HepG2 (cell line): ENCODE measurements around the gene SLC38A3. TPM values are rescaled to one million over a fixed set of nuclear protein-coding genes. Genes with fewer than 3 reads are reported as not detected.
A peak's percentile ranks its signal among the peaks of the same experiment; 100 is the strongest.

ENCODE experiments used
- ADNP ChIP-seq: sonication (generic); formaldehyde crosslinking; IDR thresholded peaks from 2 replicates; pipeline ENCODE4 v1.4.0; 2020; ENCODE audit warnings: missing genetic modification reagents
- HOXA7 ChIP-seq: sonication (generic); formaldehyde crosslinking; IDR thresholded peaks from 2 replicates; pipeline ENCODE4 v1.8.1; 2022; ENCODE audit warnings: mild to moderate bottlenecking, missing genetic modification reagents, moderate library complexity
- HOXA9 ChIP-seq: sonication (generic); formaldehyde crosslinking; IDR thresholded peaks from 2 replicates; pipeline ENCODE4 v1.8.1; 2022; ENCODE audit warnings: missing genetic modification reagents, mild to moderate bottlenecking, moderate library complexity, borderline replicate concordance
- KAT2B ChIP-seq: fragments of 150-350 bp; IDR thresholded peaks from 2 replicates; pipeline ENCODE4 v1.6.1; 2014; ENCODE audit warnings: low read depth, low read length, borderline replicate concordance
- NR2F6 ChIP-seq, 2 experiments: IDR thresholded peaks; 2 replicates each; pipeline ENCODE4 v1.6.1; 2016; ENCODE audit warnings: antibody characterized with exemption in 1 of 2, mild to moderate bottlenecking in 1 of 2
- SALL1 ChIP-seq: sonication (generic); formaldehyde crosslinking; IDR thresholded peaks from 2 replicates; pipeline ENCODE4 v1.8.0; 2022; ENCODE audit warnings: mild to moderate bottlenecking, missing genetic modification reagents
- TAF15 ChIP-seq: fragments of 200-400 bp; formaldehyde crosslinking; IDR thresholded peaks from one replicate; pipeline ENCODE4 v1.6.1; 2018; ENCODE audit warnings: mild to moderate bottlenecking, low read depth, low read length; ENCODE audit not compliant: poor library complexity, severe bottlenecking
- THYN1 ChIP-seq: sonication (generic); formaldehyde crosslinking; IDR thresholded peaks from 2 replicates; pipeline ENCODE4 v1.8.1; 2023; ENCODE audit warnings: low read depth, mild to moderate bottlenecking, moderate library complexity, missing genetic modification reagents, borderline replicate concordance
- UBTF ChIP-seq: sonication (generic); formaldehyde crosslinking; IDR thresholded peaks from 2 replicates; pipeline ENCODE4 v1.4.0; 2020; ENCODE audit warnings: mild to moderate bottlenecking, missing genetic modification reagents
- ZBTB43 ChIP-seq: sonication (generic); formaldehyde crosslinking; conservative IDR thresholded peaks from 2 replicates; pipeline ENCODE4 v1.4.0; 2020; ENCODE audit warnings: missing genetic modification reagents
- ZNF235 ChIP-seq: sonication (generic); formaldehyde crosslinking; IDR thresholded peaks from 2 replicates; pipeline ENCODE4 v1.8.1; 2023; ENCODE audit warnings: mild to moderate bottlenecking, missing genetic modification reagents, borderline replicate concordance
- ZNF263 ChIP-seq: sonication (generic); formaldehyde crosslinking; IDR thresholded peaks from 2 replicates; pipeline ENCODE4 v1.4.0; 2020; ENCODE audit warnings: missing genetic modification reagents
- ZNF660 ChIP-seq: sonication (generic); formaldehyde crosslinking; IDR thresholded peaks from 2 replicates; pipeline ENCODE4 v1.5.1; 2020; ENCODE audit warnings: mild to moderate bottlenecking, low read depth, missing genetic modification reagents, borderline replicate concordance
- polyA plus RNA-seq, 8 experiments: library from polyadenylated mRNA; depleted of rRNA in 3 of 8; stranded (reverse) in 7 of 8; unstranded in 1 of 8; fragments of >200 nt; fragmentation: Illumina TruSeq in 4 of 8; extraction: Trizol in 4 of 8; gene quantifications; 2 replicates each; pipeline versions ENCODE4 v1.2.1 to v1.2.3, GENCODE V29; 2011 to 2016; ENCODE audit warnings: low read depth in 4 of 8, missing spikeins in 1 of 8, mixed read lengths in 1 of 8; ENCODE audit not compliant: insufficient read depth in 1 of 8
- total RNA-seq, 5 experiments: library from RNA; depleted of rRNA; stranded (reverse); fragments of >200 nt; fragmentation: Illumina TruSeq; extraction: Trizol; gene quantifications; 2 replicates each; pipeline ENCODE4 v1.2.3, GENCODE V29; 2016; ENCODE audit warnings: low read depth in 1 of 5
- TF ChIP-seq, protein P1 (sequence below): sonication (generic); formaldehyde crosslinking; IDR thresholded peaks from 2 replicates; pipeline ENCODE4 v1.5.0; 2020; ENCODE audit warnings: missing genetic modification reagents, mild to moderate bottlenecking, borderline replicate concordance
- TF ChIP-seq, protein P2 (sequence below): sonication (generic); formaldehyde crosslinking; IDR thresholded peaks from 2 replicates; pipeline ENCODE4 v1.8.0; 2022; ENCODE audit warnings: missing genetic modification reagents, low read depth, mild to moderate bottlenecking, borderline replicate concordance
- TF ChIP-seq, protein P3 (sequence below): sonication (generic); formaldehyde crosslinking; IDR thresholded peaks from 2 replicates; pipeline ENCODE4 v1.4.0; 2020; ENCODE audit warnings: missing genetic modification reagents
- TF ChIP-seq, protein P4 (sequence below): sonication (generic); formaldehyde crosslinking; IDR thresholded peaks from 2 replicates; pipeline ENCODE4 v1.8.0; 2023; ENCODE audit warnings: mild to moderate bottlenecking, missing genetic modification reagents
- TF ChIP-seq, protein P5 (sequence below): sonication (generic); formaldehyde crosslinking; IDR thresholded peaks from 2 replicates; pipeline ENCODE4 v1.4.0; 2020; ENCODE audit warnings: missing genetic modification reagents

SLC38A3 gene
- total and polyA plus RNA-seq, 2 of the 13 experiments (the other 11 are each of a cell fraction or from before 2014, with no cell fraction given), result 29.8 to 164 TPM

DNA sequence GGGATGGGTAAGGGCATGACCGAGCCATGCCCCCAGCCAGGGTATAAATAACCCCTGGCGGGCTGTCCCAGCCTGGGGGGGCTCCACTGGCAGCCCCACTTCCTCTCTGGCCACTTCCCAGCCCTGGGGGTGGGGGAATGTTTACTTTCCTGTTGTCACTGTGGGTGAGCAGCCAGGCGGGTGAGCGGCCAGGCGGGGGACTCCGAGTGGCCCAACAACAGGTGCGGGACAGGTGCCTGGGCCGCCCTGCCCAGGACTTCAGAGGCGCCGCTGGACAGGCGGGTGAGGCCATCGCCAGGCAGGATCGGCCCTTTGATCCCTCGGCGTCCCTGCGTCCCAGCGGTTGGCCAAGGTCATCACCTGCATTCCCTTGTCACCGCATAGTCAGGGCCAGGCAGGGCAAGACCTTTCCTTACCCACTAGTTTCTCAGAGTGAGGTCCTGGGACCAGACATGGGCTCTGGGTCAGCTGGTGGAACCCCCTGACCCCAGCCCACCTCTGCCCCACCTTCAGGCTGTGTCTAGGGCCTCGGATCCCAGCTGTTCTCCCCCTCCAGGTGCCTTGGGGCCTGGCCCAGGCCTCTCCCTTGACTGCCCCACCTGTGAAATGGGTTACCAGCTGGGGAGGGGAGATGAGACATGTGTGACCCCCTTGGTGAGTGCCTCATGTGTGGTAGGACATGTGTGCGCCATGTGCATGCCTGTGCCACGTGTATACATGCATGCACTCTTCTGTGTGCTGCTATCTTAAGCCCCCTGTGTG is 33.4 kb upstream of the SLC38A3 start (continued):
- TF ChIP-seq HOXA7 (CRISPR knock-in tag), result no peak
- 0 out of 2 replicates have a peak, but pooled peaks have one; percentile 44 for TF ChIP-seq ZNF235
- TF ChIP-seq, protein P1, sequence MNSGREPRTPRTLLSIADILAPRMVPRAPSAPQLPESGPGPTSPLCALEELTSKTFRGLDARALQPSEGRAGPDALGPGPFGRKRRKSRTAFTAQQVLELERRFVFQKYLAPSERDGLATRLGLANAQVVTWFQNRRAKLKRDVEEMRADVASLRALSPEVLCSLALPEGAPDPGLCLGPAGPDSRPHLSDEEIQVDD, result no peak
- 0 out of 2 replicates have a peak, but pooled peaks have one; percentile 54 for TF ChIP-seq ADNP (CRISPR knock-in tag)
- no peak for TF ChIP-seq THYN1 (CRISPR knock-in tag)
- TF ChIP-seq ZBTB43 (CRISPR knock-in tag), result peak; percentile 85
- no peak for TF ChIP-seq HOXA9 (CRISPR knock-in tag)
- peak; percentile 45; the same call in 1 of the 2 replicates for TF ChIP-seq ZNF263 (CRISPR knock-in tag)
- no peak for TF ChIP-seq TAF15
- TF ChIP-seq, protein P2, sequence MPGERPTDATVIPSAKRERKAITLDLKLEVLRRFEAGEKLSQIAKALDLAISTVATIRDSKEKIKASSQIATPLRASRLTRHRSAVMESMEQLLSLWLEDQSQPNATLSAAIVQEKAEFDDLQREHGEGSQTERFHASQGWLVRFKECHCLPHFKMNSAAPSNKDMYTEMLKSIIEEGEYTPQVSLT (CRISPR knock-in tag), result no peak
- TF ChIP-seq UBTF, result peak; percentile 88
- TF ChIP-seq SALL1, result peak; percentile 98
- TF ChIP-seq, protein P3, sequence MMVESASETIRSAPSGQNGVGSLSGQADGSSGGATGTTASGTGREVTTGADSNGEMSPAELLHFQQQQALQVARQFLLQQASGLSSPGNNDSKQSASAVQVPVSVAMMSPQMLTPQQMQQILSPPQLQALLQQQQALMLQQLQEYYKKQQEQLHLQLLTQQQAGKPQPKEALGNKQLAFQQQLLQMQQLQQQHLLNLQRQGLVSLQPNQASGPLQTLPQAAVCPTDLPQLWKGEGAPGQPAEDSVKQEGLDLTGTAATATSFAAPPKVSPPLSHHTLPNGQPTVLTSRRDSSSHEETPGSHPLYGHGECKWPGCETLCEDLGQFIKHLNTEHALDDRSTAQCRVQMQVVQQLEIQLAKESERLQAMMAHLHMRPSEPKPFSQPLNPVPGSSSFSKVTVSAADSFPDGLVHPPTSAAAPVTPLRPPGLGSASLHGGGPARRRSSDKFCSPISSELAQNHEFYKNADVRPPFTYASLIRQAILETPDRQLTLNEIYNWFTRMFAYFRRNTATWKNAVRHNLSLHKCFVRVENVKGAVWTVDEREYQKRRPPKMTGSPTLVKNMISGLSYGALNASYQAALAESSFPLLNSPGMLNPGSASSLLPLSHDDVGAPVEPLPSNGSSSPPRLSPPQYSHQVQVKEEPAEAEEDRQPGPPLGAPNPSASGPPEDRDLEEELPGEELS (CRISPR knock-in tag), result peak; percentile 99
- TF ChIP-seq, protein P4, sequence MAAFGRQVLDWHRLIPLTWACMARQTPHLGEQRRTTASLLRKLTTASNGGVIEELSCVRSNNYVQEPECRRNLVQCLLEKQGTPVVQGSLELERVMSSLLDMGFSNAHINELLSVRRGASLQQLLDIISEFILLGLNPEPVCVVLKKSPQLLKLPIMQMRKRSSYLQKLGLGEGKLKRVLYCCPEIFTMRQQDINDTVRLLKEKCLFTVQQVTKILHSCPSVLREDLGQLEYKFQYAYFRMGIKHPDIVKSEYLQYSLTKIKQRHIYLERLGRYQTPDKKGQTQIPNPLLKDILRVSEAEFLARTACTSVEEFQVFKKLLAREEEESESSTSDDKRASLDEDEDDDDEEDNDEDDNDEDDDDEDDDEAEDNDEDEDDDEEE, result no peak
- no peak for TF ChIP-seq ZNF660 (CRISPR knock-in tag)
- no peak for TF ChIP-seq KAT2B
- TF ChIP-seq, protein P5, sequence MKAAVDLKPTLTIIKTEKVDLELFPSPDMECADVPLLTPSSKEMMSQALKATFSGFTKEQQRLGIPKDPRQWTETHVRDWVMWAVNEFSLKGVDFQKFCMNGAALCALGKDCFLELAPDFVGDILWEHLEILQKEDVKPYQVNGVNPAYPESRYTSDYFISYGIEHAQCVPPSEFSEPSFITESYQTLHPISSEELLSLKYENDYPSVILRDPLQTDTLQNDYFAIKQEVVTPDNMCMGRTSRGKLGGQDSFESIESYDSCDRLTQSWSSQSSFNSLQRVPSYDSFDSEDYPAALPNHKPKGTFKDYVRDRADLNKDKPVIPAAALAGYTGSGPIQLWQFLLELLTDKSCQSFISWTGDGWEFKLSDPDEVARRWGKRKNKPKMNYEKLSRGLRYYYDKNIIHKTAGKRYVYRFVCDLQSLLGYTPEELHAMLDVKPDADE (CRISPR knock-in tag), result no peak
- TF ChIP-seq NR2F6 (IDR thresholded peaks at IDR 0.05), result peak; percentile 95
- peak; percentile 99 for TF ChIP-seq NR2F6 (CRISPR knock-in tag; IDR thresholded peaks at IDR 0.05)
